RCC 7860 (cell line): ENCODE results near the gene OPCML.

Experiments
- DNase-seq: peaks from one replicate; pipeline ENCODE4 v3.0.0-alpha.2; 2015; ENCODE audit warnings: low spot score
- FAIRE-seq: peaks from 2 replicates; lab custom pipeline; 2012; peaks lifted over from hg19 to GRCh38; lab: Jason Lieb, UNC

Gene OPCML

DNA sequence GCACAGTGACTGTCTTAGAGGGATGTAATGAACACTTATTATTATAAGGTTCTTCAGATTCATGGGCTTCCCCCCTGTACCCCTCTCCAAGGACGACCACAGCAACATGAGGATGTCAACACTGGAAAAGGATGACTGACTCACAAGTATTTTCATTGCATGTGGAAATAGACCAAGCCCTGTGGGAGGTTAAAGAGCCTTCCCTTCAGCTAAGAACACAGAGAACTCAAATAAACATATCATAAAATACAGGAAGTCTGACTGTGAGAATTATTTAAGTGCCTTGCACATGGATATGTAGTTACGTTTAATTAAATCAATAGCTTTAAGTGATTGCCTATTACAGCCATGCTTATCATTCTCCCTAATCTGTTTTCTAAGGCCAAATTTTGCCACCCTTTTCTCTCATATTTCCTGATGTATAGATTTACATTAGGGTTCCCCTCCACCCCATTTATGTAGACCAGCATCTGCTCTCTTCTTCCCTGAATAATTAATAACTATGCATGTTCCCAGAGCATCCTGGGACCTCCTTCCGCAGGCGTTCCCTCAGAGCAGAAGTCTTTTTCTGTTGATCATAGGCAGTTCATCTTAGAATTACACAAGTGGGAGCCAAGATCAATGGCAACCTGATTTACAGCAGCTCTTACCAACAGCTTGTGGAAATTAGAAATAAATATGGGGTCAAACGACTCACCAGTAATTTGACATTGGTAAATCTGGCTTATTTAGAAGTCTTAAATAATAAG is 226.9 kb downstream of the OPCML start:
- FAIRE-seq (no peak), DNase-seq (no peak)

DNA sequence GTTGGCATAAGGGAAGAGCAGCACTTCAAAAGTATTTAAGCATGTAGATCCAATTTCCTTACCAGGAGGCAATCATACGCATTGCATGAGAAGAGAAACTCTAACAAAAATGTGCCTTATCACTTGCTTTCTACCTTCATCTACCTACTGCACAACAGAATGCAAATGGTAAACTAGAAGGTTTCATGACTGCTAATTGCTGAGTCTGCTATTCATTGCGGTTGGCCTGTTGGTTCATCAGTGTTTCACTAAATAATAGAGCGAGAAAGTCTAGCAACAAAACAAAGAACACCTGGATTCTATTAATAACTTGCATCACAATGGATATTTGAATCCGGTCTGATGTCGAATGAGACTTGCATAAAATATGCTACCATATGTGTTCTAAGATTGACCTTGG is 229.0 kb downstream of the OPCML start:
- no peak for DNase-seq
- no peak for FAIRE-seq

DNA sequence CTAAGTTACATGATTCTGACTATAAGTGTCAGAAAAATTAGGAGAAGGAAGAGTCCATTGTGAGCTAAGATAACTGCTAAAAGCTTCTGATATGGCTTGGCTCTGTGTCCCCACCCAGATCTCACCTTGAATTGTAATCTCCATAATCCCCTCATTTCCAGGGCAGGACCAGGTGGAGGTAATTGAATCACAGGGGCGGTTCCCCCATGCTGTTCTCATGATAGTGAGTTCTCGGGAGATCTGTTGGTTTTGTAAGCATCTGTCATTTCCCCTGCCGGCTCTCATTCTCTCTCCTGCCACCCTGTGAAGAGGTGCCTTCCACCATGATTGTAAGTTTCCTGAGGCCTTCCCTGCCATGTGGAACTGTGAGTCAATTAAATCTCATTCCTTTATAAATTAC is 230.2 kb downstream of the OPCML start:
- FAIRE-seq (no peak), DNase-seq (no peak)

DNA sequence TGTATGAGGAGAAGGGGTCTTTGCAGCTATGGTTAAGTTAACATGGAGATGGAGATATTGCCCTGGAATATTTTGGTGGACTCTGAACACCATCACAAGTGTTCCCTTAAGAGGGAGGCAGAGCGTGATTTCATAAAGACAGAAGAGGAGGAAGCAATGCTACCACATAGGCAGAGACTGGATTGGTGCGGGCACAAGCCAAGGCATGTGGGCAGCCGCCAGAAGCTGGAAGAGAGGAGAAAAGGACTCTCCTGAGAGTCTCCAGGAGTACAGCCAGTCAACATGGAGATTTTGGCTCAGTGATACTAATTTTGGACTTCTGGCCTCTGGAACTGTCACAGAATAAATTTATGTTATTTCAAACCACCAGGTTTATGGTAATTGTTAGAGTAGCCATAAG is 231.6 kb downstream of the OPCML start:
- DNase-seq = no peak
- no peak for FAIRE-seq

DNA sequence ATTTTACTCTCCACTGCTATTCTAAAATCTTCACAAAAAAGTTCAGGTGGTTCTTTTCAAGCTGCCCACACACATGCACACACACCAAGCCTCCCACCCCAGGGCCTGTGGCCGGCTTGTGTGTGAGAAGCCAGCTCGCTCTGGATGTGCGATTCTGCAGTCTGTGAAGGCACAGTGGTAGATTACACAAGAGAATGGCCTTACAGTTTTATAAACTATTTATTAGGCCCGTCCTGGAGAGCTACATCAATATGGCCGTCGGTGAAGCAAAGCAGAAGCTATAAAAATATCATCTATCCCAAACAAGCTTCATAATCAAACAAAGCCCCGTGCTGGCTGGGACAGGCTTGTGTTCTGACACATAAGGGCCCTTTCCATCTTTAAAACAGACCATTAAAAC is 240.5 kb downstream of the OPCML start:
- FAIRE-seq = no peak
- no peak for DNase-seq

DNA sequence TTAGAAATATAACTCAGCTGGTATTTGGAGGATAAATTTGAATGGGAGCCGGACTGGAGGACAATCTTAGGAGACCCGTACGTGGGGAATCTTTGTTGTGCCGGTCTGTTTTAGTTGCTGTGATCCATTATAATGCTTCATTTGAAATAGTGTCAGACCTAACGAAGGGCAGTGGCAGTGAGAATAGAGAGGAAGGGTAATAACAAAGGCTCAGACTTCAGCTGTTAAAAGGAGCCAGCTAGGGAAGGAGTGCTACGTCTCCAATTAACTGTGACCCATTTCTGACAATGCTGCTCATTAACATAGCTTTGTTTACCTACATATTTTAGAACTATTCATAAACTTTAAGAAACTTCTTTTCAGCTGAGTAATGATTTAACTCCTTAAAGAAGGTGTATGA is 246.9 kb downstream of the OPCML start:
- DNase-seq (no peak), FAIRE-seq (no peak)

DNA sequence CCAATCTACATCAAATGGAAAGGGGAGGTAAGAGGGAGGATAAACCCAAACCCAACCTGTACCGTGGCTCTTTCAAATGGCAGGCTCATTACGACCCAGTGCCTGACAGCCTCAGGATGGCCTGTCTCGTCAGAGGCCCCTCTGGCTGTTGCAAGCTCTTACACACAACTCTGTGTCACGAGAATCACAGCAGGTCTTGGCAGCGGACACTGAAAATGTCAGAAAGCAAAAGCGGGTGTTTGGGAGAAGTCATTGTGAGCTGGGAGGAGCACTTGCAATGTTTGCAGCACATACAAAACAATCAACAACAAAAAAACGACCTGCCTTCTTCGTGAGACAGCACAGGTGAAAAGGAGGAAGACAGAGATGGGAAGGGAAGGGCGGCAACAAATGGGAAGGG is 248.1 kb downstream of the OPCML start:
- no peak for FAIRE-seq
- DNase-seq = no peak

DNA sequence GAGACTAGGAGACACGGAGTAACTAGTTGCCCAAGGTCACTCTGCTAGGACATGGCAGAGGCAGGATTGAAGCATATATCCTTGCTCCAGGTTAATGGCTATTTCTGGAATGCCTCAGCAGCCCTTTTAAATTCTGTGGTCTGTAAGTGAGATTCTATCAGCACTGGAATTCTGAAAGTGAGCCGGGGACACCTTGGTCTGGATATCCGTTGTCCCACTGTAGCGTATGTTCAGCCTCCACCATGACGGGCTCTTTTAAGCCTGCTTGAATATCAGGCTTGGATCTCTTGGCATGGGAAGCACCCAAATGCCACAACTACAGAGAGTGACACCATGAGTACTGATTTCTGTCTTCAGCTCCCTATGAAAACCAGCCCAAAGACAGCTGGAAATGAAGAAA is 254.4 kb downstream of the OPCML start:
- no peak for DNase-seq
- no peak for FAIRE-seq

DNA sequence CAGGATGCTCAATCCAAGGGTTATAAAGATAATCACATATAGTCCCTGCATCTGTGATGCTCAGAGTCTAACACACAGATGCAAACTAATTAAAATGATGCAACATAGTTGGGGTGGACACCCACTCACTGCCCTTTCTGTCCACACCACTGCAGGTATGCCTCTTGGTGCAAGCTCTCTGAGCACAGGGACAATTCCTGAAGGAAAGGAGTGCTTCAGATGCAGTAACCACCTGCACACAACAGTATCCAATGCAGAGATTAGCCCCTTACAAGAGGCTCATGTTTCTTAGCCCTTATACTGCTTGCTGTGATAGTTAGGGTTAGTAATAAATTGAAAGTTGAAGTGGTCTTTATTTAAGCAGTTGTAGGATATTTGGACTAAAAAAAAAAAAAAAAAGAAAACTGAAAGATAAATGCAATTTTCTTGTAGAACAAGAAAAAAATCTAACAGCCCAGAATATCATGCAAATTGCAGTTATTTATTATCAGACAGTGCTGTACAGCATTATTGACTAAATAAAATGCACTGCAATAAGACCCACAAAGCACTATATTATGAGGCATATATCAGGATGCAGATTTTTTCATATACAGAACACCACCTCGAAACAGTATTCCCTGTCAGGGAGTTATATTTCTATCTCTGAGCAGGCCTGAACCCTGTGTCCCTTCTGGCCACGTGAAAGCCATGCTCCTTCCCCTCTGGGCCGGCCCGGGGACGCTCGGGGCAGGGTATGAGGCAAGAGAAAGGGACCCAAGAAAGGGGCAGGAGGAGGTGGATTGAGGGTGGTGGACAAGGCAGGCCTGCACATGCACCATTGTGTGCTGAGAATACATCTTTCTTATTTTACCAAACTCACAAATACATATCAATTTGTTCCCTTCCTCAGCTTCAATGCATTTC is 260.2 kb downstream of the OPCML start:
- no peak for FAIRE-seq
- DNase-seq = no peak

DNA sequence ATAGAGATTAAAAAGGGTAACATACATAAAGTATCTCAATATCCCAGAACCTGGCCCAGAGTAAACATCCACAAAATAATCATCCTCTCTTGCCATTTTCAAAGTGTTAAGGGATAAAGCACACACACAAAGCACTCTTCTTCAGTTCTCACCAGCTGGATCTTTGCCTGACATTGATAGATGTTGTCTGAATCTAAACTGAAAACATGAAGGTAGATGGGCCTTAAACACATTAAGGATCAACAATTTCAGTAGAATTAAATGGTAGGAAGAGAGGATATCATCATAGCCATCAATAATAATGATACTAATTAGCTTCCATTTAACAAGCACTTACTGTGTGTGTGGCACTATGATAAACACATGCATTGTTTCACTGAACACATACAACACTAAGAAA is 261.1 kb downstream of the OPCML start:
- FAIRE-seq = no peak
- DNase-seq = no peak

DNA sequence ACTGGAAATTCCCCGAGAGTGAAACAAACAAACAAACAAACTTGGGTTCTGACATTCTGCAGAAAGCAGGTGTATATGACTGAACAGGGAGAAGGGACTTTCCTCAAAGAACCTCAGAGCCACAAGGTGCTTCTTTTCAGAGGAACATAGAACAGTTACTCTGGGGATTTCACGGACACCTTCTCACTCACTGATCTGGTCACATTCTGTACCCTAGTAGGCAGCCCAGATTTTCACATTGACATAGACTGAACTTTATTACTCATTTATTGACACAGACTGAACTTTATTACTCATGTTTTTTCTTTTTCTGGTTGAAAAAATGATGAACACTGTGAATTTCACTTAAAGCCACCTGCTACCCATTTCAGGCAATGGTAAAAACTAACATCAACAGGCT is 263.0 kb downstream of the OPCML start:
- no peak for FAIRE-seq
- DNase-seq = no peak

DNA sequence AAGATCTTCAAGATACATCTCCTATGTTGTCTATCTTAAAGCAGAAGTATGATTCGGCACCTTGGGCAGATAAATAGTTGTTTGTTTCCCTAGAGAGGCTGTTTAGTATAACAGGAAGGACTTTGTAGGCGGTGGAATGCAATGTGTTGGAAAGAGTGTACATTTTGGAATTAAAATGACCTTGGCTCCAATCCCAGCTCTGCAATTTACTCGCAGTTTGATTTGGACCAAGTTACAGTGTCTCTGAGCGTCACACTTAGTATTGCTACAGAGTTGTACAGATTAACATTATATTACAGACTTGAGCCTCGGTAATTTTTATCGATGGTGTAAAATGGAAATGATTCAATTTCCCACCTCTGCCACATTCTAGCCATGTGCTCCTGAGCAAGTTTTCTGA is 265.3 kb downstream of the OPCML start:
- DNase-seq = no peak

DNA sequence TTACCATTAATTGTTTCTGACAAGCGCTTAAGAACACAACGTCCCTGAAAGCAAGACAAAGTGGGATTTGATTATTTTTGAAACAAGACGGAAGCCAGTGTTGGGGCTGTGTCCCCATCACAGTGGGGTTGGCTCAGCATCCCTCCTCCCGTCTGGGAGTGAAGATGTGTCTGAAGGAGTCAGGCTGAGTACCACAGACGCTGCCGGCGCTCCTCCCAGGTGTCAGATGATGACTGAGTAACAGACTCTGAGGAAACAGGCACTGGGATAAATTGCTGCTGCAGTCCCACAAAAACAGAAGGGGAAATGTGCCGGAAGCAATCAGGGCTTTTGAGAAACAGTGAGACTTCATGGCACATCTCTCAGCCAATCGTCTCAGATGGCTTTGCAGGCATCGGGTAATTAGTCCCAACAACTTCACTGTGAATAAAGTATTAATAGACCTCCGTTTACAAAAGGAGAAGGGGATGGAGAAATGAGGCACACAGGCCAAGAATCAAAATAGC is 266.7 kb downstream of the OPCML start:
- FAIRE-seq (no peak), DNase-seq (no peak)

More for the DNA sequence above, 265.3 kb downstream of the OPCML start:
- no peak for FAIRE-seq

DNA sequence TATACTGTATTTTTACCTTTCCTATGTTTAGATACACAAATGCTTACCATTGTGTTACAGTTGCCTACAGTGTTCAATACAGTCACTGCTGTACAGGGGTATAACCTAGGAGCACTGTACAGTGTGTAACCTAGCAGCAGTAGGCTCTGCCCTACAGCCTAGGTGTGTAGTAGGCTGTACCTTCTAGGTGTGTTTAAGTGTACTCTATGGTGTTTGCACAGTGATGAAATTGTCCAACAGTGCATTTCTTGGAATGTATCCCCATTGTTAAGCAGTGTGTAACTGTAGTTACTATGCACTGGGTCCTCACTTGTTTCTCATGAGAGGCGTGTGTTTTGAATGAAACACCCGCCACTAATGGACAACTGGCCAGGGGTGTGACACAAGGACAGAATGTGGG is 269.0 kb downstream of the OPCML start:
- no peak for DNase-seq
- FAIRE-seq = no peak

DNA sequence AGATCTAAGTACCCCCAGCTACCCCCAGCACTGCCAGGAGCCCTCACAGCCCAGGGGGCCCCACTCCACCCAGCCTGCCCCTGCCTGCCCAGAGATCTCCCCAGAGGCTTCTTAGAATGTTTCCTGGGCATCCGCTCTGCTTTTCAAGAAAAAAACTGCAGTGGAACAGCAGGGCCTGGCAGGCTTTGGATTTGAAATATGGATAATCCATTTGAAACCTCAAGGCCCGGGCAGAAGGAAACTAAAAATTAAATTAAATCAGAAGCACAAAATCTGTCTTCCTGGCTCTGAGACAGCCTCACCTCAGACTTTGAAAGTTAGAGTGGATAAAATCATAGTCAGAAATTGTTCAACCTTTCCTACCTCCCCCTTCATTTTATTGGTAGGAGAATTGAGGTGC is 273.6 kb downstream of the OPCML start:
- DNase-seq = no peak
- FAIRE-seq = no peak

DNA sequence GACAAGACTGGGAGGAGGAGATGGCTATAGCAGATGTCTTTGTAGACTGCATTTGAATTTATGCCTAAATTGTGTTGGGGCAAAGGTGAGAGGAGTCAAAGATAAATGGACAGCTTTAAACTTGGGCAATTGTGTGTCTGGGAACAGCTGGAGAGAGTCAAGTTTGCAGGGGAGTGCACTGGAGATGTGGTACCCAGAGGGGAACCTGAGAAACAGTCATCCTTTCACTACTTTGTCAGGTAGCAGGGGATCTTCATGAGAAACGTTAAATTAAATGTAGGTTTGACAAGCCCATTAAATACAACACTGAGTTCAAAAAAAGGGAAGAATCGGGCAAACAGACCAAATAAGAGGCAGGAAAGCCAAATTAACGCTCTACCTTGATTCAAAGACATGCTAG is 277.7 kb downstream of the OPCML start:
- no peak for DNase-seq
- no peak for FAIRE-seq

DNA sequence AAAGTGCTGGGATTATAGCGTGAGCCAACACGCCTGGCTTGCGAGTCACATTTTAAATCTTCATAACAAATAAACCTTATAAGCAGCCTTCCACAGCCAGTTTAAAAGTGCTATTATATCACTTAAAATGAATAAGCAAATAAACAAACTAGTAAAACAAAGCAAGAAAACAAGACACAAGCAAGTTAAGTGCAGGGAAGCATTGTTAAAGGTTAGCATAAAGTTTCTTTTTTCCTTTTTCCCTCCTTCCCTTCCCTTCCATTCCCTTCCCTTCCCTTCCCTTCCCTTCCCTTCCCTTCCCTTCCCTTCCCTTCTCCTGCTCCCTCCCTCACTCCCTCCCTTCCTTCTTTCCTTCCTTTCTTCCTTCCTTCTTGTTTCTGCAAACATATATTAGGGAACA is 278.7 kb downstream of the OPCML start:
- no peak for FAIRE-seq
- no peak for DNase-seq

DNA sequence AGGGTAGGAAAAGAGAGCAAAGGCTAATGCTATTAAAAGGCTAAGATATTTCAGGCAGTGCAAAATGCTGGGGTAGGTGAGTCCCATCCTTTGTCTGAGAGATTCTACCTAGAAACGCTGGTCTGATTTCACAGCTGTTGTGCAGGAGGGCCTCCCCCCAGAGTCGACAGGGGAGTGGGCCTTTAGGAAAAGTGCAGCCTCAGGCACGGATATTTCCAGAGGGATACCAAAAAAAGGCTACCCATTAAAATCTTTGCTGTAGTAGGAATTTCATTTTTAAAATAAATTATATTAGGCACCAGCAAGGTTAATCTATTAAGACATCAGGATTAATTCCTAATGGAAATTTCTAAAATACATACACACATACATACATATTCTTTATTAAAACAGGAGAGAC is 280.5 kb downstream of the OPCML start:
- FAIRE-seq = no peak
- DNase-seq = no peak

DNA sequence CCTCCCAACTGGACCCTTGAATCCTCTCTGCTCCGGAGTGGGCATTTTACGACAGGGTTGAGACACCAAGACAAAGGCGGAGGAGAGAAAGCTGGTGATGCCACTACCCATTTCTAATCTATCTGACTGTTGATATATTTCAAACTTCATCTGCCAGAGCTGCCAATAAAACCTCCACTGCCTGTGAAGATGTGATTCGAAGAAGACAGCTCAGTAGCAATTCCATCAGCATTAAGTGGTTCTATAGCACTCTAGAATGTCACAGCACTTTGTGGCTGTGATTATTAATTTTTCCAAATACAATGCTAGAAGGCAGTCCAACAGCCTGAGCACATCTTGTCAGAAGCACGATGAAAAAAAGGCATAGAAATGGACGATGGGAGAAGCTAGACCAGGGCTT is 282.8 kb downstream of the OPCML start:
- FAIRE-seq (no peak), DNase-seq (no peak)

DNA sequence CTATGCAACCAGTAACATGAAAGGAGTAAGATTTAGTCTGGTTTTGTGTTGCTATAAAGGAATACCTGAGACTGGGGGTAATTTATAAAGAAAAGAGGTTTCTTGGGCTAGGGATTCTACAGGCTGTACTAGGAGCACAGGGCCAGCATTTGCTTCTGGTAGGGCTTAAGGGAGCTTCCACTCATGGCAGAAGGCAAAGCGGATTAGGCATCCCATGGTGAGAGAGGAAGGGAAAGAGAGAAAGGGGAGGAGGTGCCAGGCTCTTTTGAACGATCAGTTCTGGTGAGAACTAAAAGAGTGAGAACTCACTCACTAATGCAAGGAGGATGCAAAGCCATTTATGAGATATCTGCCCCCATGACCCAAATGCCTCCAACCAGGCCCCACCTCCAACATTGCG is 283.2 kb downstream of the OPCML start:
- FAIRE-seq = no peak
- DNase-seq = no peak

DNA sequence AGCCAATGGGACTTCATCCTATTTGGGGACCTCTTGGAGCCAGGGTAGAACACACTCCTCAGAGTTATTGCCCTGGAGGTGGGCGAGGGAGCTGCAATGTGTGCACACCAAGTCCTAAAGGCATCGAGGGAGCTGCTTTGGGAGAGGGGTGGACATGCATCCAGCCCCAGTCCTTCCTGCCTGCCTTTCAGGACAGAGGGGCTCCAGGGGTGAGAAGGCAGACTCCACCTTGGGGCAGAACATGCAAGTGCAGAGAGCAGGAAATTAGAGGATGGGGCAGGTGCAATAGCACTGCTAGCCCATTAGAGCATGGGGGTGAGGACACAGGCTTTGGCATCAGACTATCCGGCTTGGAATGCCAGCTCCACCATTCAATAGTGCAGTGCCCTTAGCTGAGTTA is 288.5 kb downstream of the OPCML start:
- DNase-seq (no peak), FAIRE-seq (no peak)
